DLD1 (cell line): ENCODE data around the gene CDH22.

ENCODE experiments used
- in situ Hi-C: cut with HindIII; loops from 2 replicates; pipeline ENCODE4 v1.10.0; 2017; ENCODE audit warnings: low sequenced_read_pairs

Gene CDH22

GRCh38 chr20:46202766-46203509 lies 105.4 kb downstream of the CDH22 start:
- in situ Hi-C loops, result no loop called here

DNA sequence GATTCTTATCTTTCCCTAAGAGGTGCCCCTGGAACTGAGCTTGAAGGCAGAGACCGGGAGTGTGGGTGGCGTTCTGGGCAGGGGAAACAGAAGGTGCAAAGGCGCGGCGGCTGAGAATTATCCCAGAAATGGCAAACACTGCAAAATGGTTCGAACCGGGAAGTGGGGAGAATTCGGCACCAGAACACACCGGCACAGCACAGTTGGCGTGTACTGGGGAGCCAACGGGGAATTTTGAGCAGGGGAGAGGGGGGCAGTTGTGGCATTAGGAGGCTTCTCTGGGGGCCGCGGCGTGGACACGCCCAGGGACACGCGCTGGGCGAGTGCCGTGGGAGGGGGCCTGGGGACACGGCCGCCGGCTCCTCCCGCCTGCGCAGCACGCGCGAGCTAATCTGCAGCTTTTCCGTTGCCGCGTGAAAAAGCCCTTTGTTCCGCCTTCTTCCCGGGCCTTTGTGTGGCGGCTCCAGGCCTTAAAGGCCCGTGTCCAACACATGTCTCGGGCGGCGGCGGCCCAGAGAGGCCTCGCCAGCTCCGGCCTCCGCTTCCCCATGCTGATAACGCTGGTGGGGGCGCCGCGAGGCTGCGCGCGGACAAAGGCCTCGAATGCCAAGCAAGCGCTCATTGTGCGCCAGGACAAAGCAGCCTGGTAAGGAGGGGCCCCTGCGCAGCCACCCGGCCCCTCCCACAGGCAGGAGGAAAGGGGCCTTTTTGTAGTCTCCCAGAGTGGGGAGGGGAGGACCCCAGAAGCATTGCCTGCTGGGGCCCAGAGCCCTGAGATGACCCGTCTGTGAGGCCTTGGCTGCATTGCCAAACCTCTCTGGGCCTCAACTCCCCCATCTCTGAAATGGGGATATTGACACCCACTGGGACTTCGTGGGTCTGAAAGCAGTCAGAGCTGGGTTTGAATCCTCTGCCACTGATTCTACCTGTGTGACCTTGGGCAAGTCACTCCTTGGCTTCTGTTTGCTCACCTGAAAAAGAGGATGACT lies 107.4 kb downstream of the CDH22 start:
- in situ Hi-C loops, result no loop called here

GRCh38 chr20:46199198-46199597 lies 109.1 kb downstream of the CDH22 start:
- in situ Hi-C loops, result no loop called here

DNA sequence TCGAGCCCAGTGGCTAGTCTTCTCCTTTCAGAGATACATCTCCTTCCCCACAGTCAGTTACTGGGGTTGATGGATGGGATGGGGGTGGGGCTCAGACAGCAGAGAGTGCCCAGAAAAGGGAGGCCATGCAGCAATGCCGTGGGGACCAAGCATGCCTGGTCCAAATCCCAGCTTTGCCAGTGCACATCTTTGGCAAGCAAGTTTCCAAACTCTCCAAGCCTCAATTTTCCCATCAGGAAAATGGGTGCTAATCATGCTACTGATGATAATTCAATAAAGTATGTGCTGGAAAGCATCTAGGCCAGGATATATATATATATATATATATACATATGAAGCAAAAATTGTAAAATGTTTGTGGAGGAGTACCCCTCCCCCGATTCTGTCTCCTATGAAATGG lies 111.3 kb downstream of the CDH22 start:
- in situ Hi-C loops, result no loop called here

DNA sequence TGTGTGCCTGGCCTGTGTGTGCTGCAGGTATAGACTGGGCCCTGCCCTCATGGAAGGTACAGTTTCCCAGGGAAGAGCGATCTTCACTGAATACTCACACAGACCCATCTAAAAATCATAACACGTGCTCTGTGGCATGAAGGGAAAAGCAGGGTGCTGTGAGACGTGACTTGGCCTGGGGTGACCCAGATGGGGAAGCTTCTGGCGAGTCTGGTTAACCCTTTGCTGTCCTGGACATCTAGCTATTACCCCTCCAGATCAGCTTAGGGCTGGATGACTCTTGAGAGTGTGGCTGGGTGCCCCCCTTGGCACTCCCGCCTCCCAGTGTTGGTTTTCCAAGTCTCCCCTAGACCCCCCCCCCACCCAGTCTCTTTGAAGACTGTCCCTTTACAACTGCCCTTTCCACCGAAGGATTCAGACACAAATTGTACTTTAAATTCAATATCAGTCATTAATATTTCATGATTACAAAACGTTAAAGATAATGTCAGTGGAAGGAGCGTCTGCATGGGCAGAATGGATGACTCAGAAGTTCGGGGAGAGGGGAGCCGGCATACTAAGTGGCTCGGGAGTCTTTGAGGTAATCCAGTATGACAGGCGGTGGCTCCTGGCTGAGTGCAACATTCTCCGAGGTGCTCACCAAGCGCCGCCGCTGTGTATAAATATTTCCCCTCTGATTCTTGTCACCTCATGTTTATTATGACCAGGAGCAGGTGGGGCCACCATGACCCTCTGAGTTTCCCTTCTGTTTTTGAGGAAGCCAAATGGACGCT lies 112.8 kb downstream of the CDH22 start:
- in situ Hi-C loops, result no loop called here

DNA sequence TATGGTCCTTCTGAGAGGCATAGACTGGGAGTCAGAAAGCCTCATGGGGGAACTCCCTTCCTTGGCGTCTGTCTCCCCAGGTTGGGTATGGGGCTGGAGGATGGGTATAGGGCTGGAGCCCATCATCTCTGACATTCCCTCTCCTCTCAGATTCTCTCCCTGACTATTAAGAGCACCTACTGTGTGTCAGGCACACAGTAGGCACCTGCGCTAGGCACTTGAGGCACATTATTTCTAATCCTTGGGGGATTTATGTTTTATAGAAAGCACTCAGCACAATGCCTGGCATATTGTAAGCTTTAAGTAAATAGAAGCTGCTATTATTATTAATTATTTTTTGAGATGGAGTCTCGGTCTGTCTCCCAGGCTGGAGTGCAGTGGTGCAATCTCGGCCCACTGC lies 113.9 kb downstream of the CDH22 start:
- in situ Hi-C loops, result loop anchor here (5.0 kb wide), 1 partner anchor 62 kb away; no protein-coding TSS in a partner anchor

GRCh38 chr20:46192376-46192944 lies 115.8 kb downstream of the CDH22 start:
- in situ Hi-C loops, result loop anchor here (5.0 kb wide), 1 partner anchor 60 kb away; no protein-coding TSS in a partner anchor

DNA sequence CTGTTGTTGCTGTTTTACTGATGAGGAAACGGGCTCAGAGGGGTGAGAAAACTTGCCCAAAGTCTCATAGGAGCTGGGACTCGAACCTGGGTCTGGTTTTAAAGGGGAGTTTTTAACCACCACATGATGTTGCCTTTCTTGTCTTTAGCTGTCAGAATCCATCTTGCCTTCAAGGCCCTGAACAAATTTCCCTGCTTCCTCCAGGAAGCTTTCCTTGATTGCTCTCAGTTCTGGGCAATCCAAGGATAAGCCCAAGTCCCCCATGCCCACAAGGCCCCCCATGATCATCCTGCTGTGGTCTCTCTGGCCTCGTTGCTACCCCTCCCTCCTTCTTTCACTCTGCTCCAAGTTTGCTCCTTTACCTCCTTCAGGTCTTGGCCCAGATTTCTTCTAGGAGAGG lies 116.7 kb downstream of the CDH22 start:
- in situ Hi-C loops, result loop anchor here (5.0 kb wide), 1 partner anchor 59 kb away; no protein-coding TSS in a partner anchor

DNA sequence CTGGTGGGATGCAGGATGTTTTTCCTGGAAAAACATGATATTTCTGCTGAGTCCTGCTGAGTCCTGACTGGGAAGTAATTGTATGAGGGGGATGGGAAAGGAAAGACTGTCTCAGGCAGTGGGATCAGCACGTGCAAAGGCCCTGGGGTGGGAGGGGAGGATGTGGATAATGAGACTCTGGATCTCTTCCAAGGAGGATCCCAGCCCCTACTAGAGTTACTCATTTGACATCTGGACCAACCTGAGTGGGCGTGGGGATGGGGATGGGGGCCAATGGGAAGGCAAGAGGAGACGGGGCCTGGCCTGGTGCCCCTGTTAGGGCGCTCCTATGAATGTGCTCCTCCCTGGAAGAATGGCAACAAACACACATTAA lies 117.1 kb downstream of the CDH22 start:
- in situ Hi-C loops, result loop anchor here (5.0 kb wide), 1 partner anchor 59 kb away; no protein-coding TSS in a partner anchor

GRCh38 chr20:46190478-46191167 lies 117.7 kb downstream of the CDH22 start:
- in situ Hi-C loops, result loop anchor here (5.0 kb wide), 1 partner anchor 58 kb away; no protein-coding TSS in a partner anchor

- in situ Hi-C loops, result no loop called here
Observed at GRCh38 chr20:46188866-46189541, 119.3 kb downstream of the CDH22 start.

DNA sequence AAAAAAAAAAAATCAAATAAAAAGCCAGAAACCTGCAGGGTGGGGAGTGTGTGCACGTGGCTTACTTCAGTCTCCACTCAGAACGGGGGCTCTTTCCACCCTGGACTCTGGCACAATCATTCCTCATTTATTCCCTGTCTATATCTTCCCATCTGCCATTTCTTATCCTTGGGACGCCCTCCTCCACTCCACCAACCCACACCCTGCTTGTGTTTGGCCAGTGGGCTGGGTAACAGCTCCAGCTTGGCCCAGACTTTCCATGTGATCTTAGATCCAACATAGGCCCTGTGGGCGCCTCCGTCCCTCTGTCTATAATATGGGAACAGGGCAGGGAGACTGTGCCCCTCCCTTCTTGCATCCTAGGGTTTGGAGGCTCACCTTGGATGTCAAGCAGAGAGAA lies 122.1 kb downstream of the CDH22 start:
- in situ Hi-C loops, result no loop called here

DNA sequence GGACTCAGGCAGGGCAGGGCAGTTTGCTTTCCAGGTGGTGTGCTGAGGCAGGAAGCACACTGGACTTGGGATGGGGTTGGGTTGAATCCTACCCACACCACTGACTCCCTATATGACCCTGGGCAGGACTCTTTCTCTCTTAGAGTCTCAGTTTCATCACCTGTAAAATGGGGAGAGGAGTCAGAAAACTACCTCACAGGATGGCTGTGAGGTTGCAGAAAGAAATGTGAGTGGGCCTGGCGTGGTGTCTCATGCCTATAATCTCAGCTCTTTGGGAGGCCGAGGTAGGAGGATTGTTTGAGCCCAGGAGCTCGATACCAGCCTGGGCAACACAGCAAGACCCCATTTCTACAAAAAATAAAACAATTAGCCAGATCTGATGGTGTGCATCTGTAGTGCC lies 122.9 kb downstream of the CDH22 start:
- in situ Hi-C loops, result no loop called here

DNA sequence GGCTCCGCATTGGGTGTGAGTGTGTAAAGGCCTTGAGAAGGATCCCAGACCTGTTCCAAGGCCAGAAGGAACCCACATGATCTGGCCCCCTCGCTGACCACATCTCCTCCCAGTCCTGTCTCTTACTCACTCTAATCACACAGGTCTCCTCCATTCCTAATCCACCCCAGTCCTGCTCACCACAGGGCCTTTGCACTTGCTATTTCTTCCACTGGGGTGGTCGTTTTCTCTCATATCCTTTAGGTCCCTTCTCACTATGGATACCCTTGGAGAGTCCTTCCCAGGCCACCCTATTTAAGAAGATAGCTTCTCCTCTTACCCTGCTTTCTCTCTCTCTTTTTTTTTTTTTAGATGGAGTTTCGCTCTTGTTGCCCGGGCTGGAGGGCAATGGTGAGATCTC lies 124.5 kb downstream of the CDH22 start:
- in situ Hi-C loops, result no loop called here

DNA sequence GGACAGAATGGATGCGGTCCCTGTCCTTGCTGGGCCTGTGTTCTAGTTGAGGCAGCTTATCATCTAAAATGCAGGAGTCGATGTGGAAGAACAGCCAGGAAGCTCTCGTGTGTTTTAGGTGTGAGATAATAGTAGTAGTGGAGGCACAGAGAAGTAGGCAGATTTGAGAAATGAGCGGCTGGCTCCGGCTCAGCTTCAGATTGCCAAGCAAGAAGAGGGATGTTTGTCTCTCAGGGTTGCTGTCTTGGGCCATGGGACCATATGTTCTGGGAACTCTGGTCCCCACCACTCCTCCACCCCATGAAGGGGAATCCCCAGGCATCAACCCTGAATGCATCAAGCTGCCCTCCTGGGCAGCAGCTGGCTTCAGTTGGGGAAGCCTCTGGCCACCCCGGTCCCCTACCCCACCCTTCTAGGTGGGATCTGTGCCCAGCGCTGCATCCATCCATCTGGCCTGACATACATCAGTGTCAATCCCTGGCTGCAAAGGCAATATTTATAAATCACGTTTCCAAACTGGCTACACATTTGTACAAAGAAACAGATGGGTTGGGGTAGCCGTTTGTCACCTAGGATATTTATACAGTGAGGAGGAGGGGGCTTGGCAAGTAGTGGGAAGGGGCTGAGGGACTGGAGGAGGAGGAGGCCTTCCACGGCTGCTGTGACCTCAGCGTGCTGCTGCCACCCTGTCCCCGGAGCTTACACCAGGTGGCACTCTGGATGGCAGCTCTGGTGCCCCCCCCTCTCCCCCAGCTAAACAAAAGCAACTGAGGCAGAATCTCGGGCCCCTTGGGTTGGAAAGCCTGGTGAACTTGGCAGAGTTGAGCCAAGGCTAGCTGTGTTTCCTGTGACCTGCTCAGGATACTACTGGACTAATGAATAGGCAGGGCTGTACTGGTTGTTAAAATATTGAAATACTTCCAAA lies 125.8 kb downstream of the CDH22 start:
- in situ Hi-C loops, result no loop called here

DNA sequence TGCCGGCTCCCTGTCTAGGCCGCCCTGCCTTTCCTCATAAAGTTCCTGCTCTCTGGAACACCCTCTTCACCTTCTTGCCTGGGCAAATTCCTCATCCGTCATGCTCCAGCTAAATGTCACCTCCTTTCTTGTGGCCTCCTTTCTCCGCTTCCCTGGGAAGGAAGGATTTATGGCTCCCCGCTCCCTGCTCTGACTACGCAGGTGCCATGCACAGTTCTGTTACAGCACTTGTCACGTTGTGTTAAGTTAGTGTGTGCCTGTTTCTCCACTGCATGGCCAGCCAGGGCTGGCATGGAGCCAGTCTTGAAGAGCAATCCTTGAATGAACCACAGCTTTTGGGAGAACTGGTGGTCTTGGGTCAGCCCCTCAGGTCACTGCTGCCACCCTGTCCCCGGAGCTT lies 128.4 kb downstream of the CDH22 start:
- in situ Hi-C loops, result no loop called here

GRCh38 chr20:46178891-46179290 lies 129.4 kb downstream of the CDH22 start:
- in situ Hi-C loops, result no loop called here

GRCh38 chr20:46177768-46178167 lies 130.5 kb downstream of the CDH22 start:
- in situ Hi-C loops, result no loop called here
